Measurements from ENCODE around the gene NUDT5.

NUDT5 gene

DNA sequence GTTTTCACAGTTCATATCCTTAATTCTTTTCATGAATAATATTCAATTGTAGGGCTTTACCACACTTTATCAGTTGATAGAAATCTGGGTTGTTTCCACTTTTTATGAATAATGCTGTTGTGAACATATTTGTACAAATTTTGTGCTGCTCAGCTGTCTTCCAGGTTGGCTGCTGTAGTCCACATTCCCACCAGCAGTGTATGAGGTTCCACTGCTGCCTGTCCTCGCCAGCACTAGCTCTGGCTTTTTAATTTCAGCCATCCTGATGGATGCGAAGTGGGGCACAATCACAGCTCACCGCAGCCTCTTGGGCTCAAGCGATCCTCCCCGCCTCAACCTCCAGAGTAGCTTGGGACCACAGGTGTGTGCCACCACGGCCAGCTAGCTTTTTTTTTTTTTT, 32.8 kb downstream of the NUDT5 start:
- no peak for DNase-seq

DNA sequence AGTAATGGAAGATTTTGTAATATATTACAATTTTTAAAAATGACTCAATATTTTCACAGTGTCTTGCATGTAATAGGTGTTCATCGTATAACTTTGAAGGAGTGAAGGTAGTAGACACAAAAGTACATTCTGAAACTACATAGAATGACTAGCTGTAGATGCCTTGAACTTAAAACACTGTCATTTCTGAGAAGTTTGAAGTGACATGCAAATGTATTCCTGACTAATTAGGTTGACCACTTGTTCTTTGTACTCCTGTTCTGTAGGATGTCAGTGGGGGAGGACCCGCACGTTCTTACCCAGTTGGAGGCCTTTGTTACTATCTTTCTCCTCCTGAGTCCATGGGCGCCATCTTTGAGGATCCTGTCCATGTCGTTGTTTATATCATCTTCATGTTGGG, 35.0 kb downstream of the NUDT5 start:
- DNase-seq: no peak

DNA sequence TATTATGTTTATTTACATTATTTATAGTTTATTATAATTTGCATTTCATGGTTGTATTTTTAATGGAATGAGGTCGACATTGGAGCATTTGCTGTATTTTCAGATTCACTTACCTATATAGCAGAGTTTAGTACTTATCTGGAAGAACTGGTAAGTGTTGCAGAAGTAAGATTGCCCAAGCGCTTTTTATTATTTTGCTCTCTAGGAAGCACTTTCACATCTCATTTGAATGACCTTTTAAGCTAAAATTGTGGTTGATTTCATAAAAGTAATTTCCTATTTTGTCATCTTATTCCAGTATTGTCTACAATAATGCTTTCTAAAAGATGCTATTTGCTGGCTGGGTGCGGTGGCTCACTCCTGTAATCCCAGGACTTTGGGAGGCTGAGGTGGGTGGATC, 37.6 kb downstream of the NUDT5 start:
- DNase-seq: no peak

DNA sequence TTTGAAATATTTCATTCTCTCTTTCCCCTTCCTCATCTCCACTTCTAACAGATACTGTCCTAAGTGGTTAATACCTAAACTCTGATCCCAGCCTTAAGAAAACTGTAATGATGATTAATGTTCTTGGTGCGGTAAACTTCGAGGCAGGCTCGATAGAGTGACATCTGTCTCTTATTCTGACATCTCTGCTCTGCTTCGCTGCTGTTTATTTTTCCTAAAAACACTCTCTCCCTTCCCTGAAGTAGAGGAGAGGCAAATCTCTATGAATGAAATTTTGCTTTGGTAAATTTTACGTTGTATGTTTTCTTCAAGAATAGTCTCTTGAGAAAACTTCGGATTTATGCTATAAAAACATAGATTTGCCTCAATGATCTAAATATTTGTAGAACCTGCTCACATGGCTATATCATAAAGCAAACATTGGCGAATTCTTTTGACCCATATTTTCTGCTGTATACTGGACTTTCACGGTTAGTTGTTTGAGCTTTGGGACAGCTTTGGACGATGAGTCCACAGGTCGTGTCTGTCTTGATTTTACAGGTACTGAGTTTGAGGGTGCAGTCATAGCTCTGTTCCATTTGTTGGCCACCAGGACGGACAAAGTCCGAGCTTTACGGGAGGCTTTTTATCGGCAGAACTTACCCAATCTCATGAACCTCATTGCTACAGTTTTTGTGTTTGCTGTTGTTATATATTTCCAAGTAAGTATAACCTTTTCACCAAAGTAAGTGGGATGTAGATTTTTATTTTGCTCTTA, 39.1 kb downstream of the NUDT5 start:
- no peak for DNase-seq

DNA sequence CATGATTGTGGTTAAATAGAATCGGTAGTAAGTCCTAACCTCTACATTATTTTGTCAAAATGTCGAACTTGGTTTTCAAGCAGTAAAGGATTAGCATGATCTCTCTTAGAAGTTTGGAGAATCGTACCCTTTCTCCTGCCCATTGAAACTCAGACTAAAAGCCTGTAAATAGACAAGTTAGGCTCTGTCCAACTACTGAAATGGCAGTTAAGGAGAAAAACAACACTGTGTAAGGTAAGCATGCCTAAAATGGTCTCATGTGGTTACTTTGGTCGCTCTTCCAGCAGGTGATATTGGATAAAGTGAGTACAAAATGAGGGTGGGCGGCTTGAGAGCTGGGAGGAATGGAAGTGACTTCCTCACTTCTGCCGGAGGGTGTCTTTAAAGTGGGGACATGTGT, 41.2 kb downstream of the NUDT5 start:
- no peak for DNase-seq

DNA sequence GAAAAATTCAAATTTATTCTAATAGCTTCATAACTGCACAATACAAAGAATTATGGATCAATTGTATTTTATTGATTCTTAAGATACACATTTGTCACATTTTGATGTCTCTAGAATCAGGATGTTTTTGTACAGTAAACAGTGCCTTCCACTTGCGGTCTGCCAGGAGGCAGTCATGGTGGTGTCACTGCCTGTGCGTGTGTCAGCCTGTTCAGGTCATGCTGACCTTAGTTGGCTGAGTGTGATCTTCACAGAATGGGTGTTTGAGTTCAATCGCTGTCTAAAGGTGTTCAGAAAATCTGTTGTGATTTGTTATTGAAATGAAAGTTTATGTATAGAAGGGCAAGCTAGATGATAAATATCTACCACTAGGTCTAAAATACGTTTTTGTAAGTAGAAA, 45.5 kb downstream of the NUDT5 start:
- no peak for DNase-seq

DNA sequence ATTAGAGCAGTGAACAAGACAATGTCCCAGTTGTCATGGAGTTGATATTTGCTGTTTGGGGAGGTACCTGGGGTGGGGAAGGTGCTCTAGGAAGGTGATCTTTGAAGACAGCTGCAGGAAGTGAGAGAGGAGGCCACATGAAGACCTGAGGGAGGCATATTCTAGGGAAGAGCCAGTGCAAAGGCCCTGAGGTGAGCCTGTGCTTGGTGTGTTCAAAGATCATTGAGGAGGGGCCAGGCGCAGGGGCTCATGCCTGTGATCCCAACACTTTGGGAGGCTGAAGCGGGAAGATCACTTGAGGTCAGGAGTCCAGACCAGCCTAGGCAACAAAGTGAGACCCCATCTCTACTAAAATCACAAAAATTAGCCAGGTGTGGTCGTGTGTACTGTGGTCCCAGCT, 51.2 kb downstream of the NUDT5 start:
- no peak for DNase-seq

DNA sequence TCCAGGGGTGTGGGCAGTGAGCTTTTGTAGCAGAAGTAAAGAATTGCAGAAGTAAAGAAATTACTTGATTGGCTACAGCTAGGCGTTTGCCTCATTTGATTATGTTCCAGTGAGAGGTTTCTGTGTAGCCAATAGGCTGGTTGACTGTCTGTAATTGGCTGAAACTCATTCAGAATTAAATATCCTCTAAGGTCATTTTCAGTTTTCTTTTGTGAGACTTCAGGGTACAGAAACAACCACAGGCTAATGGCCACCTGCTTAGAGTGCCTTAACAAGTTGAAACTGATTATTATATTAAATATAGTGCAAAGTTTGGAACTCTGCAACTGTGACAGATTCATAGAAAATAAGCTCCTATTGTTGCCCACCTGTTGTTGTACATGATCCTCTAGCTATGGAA, 55.7 kb downstream of the NUDT5 start:
- no peak for DNase-seq

DNA sequence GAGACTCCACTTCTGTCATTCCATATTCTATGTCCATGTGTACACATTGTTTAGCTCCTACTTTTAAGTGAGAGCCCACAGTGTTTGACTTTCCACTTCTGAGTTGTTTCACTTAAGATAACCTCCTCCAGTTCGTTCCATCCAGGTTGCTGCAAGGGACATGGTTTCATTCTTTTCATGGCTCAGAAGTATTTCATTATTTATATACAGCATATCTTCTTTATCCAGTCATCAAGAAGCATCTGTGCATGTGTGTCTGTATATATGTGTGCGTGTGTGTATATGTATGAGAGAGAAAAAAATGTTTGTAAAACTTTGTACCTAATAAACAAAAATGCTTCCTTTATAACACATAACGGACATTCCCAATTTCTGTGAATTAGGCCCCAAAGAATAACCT, 60.1 kb downstream of the NUDT5 start:
- no peak for DNase-seq

DNA sequence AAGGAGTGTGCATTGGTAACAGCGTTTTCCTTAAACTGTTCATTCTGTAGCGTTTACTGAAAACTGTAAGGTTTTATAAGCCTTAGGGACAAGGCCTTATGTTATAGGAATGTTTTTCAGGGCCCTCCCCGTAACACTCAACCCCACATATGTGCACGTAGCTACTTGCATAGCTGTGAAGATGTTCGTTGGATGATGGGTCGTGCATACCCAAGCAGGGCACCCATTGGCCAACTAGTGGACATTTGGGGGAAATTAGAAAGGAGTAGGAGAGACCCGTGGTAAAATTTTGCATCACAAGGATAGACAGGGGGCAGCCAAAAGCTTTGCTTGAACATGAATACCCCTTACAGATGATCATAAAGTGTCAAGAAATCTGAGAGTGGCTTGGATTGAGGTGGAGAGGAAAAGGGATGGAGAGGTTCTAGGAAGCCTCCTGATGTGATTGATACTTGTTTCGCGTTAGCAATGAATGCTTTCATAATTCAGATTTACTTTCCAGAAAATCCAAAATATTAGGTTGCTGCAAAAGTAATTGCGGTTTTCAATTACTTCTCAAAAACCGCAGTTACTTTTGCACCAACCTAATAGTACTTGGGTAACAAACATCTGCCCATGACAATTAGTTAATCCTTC, 65.3 kb downstream of the NUDT5 start:
- peak; percentile 79 for DNase-seq

DNA sequence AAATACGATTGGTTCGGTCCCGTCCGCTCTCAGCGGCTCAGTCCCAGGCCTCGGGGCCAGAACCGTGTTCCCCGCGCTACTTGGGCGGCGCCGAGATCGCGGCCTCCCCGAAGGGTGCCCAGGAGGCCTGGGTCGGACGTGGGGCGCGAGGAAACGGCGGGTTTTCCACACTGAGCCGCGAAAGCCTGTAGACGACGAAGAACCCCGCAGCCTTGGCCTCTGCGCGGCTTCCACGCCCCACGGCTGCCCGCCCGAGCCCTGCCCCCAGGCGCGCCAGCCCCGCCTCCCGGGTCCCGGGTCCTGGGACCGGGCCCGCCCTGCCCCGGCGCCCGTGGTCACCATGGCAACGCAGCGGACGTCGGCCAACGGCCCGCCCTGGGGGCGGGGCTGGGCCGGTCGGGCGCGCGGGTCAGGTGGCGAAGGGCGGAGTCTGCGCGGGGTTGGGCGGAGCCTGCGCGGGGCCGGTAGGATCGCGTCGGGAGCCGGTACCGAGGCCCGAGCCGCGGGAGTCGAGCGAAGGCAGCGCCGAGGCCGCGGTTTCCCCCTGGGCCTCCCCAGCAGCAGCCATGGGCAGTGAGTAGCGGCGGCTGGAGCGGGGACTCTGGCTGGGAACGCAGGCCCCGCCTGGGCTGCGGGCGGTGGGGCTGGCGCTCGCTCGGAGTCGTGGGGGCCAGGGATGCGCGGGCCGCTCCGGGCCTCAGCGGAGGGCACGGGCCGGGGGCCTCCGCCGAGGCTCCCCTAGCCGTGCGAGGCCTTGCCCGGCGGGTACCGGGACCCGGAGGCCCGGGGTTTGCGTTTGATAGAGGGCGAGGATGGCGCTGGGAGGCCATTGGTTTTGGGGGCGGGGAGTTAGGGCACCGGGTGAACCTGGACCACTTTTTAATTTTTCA, 66.2 kb downstream of the NUDT5 start, which contains the start of gene SEC61A2:
Gene SEC61A2, plus strand, starts transcription at position 456 of the 890 bp plus-strand sequence. Its CDS starts 111 bp downstream, at position 567.
- DNase-seq: peak; percentile 99

DNA sequence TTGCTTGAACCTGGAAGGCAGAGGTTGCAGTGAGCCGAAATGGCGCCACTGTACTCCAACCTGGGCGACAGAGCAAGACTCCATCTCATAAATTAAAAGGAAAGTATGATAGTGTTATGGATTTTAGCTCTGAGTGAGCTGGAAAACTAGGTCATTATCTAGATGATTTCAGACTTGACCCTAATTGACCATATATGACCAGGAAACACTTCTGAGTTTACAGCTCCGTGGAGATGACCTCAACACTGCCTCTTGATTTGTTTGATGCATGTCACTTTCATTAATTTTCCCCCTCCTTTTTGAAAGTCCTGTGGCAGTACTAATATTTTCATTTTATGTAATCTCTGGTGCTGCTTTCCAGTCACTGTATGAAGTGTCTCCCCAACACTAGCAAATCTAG, 74.0 kb downstream of the NUDT5 start:
- peak; percentile 62 for DNase-seq

Measured in activated CD4-positive, alpha-beta T cell treated with anti-CD3 and anti-CD28 coated beads, Interleukin-10, Interleukin-2, amounts not matched to agents 100 ng/mL and 50 ng/mL, durations not matched to agents 16 hours and 8 hours (primary cell).